AML-193 (cell line): Measurements from ENCODE around the gene MYO10.
A peak's percentile ranks its signal among the peaks of the same experiment; 100 is the strongest.
"Not testable (repeated sequence)": the region's sequence is repeated elsewhere in the genome, so short reads cannot be mapped to it uniquely, and the experiment has no call there.

Source experiments
- DNase-seq, 2 experiments: peaks; one replicate each; lab custom pipeline; 2025; lab: John Stamatoyannopoulos, UW

MYO10 gene

DNA sequence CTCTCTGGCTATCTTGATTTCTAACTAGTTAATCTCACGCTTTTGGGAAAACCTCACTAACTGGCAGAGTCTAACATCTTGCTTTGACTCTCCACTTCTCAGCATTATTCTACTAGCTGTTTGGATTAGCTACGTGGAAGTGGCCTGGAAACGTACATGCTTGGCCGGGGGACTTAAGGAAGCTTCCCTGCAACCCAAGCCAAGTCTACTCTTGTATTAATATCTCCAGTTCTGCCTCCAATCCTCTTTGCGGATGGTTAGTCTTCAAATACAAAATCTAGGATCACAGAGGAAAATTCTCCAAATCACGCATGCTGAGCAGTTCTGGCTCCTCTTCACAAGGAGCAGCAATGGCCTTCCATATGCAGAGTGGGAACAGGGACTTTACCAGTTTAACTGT, 267.5 kb downstream of the MYO10 start:
- no peak for DNase-seq

DNA sequence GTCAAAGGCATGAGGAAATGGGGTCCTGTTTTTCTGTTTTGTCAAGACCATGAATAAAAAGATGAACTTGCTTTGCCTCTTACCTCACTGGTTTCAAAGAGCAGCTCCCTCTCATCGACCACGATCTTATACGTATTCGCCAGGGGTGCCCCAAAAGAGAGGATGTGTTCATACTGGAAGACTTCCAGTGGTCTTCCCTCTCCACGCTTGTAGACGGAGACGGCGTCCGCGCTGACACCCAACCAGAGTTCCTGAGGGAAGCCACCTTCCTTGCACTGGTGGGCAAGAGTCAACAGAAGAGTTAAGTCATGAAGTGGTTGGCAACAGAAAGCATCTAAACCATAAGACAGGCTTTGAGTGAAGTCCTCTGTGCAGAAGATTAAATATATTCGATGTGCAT, 267.9 kb downstream of the MYO10 start:
- DNase-seq = no peak

DNA sequence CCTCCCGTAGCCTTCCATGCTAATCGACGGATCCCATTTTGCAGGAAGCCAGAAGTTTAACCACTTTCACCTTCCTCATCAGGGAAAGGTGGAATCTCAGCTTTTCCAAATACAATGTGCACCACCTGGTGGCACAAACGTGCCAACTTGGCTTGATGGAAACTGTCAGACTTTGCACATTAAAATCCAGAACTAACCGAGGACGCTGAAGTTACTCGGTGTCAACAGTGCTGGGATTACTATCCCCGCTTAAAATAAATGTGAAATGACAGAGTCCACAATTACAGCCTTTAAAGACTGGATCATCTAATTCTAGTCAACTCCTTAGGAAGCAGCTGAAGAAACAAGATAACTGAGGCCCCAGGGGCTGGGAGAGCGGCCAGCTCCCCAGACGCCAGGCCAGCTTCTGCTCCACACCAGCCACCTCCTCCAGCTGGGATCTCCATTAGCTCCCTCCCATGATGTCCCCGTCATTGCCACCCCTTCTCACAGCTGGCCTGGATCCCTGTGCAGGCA, 269.1 kb downstream of the MYO10 start:
- DNase-seq = no peak

DNA sequence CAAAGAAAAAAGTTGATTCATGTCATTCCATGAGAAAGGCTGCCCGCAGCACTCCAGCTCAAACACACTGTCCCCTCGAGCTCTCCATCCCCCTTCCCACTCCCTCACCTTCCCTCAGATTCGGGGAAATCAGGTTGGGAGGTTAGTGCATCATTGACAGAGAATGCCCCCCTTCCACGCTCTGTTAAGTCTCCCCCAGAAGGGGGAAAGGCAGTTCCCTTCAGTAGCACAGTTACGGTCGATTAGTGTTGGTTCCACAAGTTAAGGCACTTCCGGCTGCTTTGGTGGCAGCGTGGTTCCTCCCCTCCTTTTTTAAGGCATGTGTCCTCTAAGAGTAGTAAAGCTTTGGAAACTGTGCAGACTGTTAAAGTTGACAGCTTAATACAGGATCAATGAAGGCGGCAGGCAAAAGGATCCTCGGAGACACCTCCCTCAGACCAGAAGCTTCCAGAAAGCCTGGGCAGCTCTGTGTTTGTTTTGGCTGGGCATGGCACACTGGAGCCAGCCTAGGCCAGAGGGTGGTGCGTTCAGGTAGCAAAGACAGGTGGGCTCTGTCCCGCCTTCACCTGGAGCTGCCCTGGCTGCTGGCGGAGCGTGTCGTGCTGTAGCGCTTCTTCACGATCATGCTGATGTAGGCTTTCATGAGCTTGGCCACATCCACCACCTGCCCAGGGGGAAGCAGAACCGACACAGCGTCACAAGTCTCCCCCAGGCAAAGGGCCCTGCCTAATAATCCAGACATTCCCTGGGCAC, 269.8 kb downstream of the MYO10 start:
- DNase-seq = no peak

DNA sequence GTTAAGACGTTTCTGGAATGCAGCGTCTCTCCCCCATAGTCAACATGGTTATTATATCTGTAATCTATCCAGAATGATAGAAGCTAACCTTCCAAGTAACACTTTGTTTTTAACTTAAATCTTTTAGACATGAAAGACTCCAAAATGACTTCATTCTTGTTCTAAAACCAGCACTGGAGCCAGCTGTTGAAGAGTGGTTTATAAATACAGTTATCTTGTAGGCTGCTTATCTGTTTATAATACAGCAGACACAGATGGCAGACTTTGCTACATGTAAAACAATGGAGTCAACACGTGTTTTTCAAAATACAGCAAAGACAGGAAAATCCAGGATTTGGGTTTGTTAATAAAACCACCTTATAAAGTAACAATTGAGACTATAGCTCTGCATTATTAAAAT, 270.5 kb downstream of the MYO10 start:
- DNase-seq = no peak

DNA sequence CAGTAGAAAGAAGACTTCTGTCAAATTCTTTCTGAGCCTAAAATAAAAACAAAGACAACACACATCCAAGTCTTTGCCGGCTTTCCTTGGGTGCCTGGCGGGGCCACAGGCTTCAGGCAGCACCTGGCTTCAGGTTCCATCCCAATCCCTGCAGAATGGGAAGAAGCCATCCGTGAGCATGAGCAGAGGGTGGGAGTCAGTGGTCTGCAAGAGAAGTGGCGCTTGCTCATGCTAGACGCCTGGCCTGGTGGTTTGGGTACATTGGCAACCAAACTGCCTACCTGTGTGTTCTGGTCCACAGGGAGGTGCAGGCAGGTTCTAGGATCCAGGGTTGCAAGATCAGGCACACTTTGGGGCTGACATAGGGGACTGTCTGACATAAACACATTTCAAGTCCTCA, 271.7 kb downstream of the MYO10 start:
- no peak for DNase-seq

DNA sequence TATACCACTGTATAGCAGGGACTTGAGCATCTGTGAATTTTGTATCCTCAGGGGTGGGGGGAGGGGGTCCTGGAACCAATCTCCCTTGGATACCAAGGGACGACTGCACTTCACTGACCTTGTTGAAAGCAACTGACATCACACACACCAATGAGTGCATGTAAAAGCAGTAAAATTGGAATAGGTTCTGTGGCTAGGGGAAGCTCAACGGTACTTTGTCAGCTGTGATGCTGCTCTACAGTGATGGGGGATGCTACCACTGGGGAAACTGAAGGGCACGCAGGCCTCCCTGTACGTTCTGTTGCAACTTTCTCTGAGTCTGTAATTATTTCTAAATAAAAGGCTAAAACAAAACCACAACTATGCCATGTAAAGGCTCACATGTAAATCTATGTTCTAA, 272.2 kb downstream of the MYO10 start:
- no peak for DNase-seq

DNA sequence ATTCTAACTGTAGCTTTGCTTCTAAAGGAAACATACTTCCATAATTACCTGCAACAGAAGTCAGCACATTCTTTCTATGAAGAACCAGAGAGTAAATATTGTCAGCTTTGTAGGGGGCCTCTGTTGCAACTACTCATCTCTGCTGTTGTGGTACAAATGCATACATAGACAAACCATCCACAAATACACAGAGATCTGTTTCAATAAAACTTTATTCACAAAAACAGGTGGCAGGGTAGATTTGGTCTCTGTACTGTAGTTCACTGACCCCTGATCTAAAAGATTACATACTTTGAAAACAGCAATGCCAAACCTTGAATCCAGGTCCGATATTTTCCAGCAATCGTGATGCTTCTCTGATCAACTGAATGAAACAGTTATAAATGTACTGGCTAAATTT, 274.4 kb downstream of the MYO10 start:
- DNase-seq = no peak

DNA sequence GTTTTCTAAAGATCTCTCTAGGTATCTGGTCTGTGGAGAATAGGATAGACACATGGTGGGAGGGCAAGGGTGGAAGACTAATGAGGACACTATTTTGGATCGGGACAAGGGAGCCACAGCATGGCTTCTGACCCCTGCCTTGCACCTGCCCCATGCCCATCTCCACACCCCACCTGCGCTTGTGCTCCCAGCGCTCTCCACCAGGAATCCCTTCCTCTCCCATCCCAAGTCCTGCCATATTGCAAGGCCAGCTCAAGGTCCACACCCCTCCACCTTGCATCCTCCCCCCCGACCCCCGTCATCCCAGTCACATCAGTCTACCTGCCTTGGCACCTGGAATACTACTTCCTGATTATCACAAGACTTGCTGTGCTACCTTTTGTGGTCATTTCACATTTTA, 275.1 kb downstream of the MYO10 start:
- DNase-seq = no peak

DNA sequence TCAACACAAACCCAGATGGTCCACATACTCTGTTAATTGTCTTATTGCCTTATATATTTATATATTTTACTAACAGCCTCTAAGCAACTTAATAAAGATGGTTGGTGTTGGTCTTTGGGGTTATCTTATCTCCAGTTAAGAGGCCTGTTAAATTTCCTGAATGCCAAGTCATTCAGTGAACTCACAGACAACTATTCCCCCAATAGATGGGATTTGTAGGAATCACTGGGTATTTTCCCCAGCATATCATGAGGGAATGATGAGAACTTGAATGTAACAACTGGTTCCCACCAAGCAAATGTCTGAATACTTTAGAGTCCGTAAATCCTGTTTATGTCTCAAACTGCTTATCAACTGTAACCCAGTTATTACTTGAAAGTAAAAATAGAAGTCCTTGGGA, 276.6 kb downstream of the MYO10 start:
- no peak for DNase-seq

DNA sequence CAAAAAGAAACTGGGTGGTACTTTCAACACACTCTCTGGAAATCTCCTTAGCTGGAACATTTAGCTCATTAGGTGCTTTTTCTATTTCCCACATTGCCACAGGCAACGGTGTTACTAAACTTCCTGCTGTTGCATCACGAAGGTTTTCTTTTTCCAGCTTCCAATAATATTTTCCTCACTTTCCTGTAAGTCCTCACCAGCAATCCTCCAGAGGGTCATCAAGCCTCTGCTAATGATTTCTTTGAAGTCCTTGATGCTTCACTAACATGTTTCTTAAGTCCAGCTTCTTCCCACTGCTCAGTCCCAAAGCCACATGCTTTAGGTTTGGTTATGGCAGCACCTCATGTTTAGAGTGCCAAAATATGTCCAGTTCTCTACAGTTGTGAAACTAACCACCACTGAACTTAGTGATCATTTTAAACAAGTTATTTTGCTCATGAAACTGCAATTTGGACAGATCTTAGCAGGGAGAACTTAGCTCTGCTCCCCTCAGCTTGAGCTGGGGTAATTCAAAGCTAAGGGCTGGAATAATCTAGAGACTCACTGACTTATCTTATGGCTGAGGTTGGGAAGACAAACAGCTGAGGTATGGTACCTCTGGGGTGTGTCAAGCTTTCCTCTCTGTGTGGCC, 279.4 kb downstream of the MYO10 start:
- DNase-seq = no peak

DNA sequence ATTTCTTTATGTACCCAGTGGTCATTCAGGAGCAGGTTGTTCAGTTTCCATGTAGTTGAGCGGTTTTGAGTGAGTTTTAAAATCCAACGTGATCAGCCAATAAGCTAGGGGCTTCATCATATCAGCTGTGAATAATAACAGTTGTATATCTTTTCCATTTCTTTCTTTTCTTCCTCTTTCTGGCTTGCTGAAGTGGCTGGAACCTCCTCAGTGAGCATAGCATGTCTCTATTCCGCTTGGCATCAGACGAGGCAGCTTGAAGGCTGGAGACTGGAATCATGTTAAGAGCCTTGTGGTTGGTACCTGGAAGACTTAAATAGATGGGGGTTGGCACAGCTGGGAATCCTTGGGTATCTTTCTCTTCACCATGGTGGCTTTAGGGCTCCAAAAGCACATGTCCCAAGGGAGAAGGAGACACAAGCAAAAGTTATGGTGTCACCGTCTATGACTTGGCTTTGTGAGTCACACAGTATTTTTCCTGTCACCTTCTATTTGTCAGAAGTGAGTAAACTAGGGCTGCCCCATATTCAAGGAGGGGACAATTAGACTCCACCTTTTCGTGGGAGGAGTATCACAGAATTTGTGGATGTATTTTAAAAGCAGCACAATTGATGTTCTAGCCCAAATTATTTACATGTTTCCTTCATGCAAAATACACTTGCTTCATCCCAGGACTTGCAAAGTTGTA, 281.3 kb downstream of the MYO10 start:
- DNase-seq = no peak

DNA sequence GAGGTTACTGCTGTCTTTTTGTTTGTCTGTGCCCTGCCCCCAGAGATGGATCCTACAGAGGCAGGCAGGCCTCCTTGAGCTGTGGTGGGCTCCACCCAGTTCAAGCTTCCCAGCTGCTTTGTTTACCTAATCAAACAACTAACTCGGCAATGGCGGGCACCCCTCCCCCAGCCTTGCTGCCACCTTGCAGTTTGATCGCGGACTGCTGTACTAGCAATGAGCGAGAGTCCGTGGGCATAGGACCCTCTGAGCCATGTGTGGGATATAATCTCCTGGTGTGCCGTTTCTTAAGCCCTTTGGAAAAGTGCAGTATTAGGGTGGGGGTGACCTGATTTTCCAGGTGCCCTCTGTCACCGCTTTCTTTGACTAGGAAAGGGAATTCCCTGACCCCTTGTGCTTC, 287.3 kb downstream of the MYO10 start:
- DNase-seq = not testable (repeated sequence)

DNA sequence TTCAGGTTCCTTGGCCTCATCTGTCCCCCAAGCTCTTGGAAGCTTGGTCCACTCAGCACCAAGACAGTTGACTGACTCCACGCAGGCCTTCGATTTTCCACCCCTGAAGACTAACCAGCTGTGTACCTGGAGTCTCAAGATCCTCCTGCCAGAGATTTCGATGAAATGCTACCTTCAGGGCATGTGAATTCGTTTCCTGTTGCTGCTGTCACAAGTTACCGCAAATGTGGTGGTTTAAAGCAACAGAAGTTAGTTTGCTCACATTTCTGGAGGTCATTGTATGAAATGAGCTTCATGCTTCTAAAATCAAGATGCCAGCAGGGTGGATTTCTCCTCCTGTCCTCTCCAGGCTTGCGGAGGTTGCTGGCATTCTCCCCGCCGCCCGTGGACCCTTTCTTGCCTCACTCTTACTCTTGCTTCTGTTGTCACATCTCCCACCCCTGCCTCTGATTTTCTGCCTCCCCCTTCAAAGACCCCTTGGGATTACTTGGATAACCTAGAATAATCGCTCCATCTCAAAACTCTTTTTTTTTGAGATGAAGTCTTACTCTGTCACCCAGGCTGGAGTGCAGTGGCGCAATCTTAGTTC, 291.7 kb downstream of the MYO10 start:
- no peak for DNase-seq

DNA sequence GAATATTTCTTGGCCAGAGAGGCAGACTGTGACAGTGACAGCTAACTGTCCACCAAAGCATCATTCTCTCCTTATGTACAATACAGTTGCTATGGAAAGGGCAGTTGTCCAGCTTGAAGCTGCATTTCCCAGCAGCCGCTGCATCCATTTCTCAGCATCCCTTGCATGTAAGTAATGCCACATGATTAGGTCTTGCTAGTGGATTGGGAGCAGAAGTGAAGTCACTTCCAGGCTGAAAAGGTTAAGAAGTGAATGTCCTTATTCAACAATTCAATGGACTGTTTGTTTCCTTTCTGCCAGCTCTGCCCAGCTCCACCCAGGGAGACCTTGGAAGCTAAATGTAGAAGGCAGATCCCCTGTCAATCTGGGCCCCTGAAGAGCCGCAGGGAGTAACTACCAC, 293.2 kb downstream of the MYO10 start:
- DNase-seq = no peak

DNA sequence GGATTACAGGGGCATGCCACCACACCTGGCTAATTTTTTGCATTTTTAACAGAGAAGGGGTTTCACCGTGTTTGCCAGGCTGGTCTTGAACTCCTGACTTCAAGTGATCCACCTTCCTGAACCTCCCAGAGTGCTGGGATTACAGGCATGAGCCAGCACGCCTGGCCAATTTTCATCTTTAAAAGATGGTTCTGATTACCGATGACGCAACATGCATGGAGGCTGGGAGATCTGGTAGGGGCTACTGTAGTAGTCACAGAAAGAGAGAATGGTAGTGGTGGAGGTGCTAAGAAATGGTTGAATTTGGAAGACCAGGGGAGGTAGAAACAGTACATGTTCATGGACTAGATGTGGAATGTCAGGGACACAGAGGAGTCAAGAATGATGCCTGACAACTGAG, 296.9 kb downstream of the MYO10 start:
- DNase-seq = no peak

DNA sequence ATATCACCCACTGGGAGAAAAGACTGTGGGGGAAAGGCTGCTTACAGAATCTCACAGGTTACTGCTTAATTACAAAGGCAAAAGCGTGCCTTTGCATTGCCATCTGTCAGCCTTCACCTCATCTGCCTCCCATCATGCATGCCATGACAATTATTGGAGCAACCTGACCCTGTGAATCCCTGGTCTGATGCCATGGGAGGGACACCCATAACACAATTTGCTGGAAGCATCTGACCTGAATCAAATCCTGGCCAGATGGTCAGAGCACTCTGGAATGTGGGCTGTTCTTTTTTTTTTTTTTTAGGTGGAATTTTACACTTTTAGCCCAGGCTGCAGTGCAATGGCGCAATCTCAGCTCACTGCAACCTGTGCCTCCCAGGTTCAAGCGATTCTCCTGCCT, 307.7 kb downstream of the MYO10 start:
- no peak for DNase-seq

DNA sequence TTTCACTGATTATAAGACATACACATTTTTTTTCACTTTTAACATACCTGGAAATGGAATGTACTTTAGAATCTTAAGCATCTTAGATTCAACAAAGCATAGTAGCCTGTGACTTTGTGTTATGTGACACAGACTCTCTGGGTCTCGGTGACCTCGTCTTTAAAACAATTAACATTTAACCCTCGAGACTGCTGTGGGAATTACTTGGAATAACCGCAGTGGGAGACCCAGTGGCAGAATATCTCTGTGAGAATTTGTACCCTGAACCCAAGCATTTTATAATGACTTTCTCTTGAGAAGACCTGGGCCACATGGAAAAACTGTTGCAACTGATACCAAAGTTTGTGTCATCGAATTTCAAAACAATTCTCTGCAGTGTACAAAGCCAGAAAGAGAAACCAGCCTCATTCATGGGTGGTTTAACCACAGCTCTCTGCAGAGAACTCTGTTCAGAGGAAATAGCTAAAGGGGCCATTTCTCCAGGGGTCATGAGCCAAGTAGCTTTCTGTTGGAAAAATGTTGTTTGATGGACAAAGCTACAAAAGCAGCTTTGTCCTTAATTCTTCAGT, 309.3 kb downstream of the MYO10 start:
- DNase-seq = peak in 1 of 2 experiments; percentile 5

DNA sequence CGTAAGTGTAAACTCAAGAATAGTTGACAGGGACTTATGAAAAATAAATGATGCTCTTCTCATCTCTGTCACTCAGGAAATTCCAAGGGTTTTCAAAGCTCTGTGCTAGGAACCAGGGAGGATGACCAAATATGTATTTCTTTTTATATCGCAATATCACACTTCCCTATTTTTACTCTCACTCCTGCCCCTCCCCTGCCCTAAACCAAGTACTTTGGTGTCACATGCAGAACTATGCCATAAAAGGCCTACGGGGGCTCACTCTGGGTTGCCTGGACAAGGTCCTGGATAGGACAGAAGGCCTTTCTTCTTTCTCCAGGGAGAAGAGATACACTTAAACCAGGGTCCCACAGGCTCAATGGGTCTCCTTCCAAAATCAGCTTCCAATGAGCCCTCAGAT, 311.0 kb downstream of the MYO10 start:
- peak; percentile 5 to 24 for DNase-seq

DNA sequence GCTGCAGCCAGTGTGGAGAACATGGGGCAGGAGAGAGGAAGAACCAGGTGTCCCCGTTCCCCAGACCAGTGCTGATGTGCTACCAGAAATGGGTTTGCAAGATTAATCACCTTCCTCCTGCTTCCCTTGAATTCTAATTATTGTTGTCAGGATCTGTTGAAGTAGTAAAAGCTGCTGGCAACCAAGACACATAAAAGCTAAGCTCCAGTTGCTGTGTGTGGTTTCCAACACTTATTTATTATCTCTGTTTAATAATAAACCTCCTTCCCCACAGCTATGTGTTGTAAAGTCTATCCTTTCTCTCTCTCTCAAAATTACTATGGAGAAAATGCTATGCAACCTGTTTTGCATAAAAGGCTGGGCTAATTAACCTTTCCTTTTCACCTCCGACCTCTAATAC, 317.0 kb downstream of the MYO10 start:
- DNase-seq = no peak

DNA sequence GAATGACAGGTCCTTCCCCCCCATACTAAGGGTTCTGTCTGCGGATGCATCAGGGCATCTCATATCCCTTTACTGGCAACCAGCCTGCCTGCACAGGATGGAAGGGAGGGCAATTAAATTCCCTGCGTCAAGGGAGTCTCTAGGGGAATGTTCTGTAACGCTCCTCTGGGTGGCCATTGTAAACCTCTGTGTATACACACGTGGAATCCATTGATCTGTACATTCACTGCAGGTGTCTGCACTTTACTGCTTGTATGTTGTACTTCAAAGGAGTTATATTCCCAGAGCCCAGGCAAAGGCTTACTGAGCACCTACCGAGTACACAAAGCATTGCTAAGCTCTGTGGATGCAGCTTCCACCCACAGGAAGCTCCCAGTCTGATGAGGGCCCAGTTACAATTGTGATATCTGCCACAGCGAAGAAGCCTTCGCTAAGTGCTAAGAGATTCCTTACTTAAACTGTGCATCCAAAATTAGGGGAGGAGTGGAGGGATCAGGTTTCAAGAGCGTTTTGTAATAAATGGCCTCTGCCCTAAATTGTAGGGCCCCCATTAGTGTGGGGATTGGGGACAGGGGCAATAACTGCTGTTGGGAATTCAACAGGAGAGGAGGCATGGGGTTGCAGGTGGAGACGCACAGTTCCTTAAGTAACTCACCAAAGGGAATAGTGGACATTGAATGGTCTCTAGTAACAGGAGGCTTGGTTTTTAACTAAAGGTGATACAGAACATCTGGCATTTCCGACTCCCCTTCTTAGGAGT, 317.8 kb downstream of the MYO10 start:
- DNase-seq = no peak
